LNCaP clone FGC (cell line): ENCODE measurements around the gene REEP2.
A peak's percentile ranks its signal among the peaks of the same experiment; 100 is the strongest.

Experiments
- DNase-seq: peaks from one replicate; pipeline ENCODE4 v3.0.0-alpha.2; 2011; ENCODE audit warnings: low read depth
- H3K4me3 ChIP-seq: 2 replicates; pipeline ENCODE4 v1.5.1; 2011; ENCODE audit warnings: mild to moderate bottlenecking, low read depth, low read length, control low read depth
- TF ChIP-seq, protein P1 (sequence below): IDR thresholded peaks from 2 replicates; pipeline ENCODE4 v1.5.1; 2012; ENCODE audit warnings: mild to moderate bottlenecking; ENCODE audit not compliant: control insufficient read depth, insufficient read depth; ENCODE audit errors: extremely low read depth

REEP2 gene

DNA sequence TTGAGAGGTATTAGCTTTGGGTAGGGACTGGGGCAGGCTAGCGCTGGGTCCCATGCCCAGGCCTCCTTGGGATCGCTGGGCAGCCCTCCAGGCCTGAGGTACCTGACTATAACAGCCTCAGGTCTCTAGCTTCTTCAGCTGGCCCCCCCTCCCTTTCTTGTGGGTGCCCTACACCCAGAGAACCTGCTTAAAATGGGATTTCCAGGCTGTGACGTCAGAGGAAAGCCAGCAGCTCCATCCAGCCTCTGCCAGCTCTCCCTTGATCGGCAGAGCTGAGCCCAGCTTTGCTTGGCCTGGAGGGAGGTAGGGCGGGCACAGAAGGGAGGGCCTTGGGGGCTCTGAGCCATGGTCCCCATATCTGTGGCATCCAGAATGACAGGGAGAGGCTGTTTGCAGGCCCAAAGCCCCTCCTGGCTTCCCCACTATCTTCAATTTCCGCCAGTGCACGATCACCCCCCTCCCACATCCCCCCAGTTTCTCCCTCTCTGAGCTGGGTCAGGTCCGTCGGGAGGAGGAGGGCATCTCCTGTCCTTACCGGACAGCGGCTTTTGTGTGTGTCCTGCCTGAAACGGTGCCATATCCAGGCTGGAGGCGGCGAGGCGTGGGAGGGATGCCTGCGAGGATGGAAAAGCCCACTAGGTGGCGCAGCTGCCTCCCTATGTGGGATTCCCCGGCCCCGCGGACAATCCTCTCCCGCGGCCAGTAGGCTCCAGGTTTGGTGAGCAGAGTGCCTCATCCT lies 10.8 kb downstream of the REEP2 start:
- peak overlapping the region; percentile 10 for H3K4me3 ChIP-seq
- DNase-seq = no peak
- TF ChIP-seq, protein P1, sequence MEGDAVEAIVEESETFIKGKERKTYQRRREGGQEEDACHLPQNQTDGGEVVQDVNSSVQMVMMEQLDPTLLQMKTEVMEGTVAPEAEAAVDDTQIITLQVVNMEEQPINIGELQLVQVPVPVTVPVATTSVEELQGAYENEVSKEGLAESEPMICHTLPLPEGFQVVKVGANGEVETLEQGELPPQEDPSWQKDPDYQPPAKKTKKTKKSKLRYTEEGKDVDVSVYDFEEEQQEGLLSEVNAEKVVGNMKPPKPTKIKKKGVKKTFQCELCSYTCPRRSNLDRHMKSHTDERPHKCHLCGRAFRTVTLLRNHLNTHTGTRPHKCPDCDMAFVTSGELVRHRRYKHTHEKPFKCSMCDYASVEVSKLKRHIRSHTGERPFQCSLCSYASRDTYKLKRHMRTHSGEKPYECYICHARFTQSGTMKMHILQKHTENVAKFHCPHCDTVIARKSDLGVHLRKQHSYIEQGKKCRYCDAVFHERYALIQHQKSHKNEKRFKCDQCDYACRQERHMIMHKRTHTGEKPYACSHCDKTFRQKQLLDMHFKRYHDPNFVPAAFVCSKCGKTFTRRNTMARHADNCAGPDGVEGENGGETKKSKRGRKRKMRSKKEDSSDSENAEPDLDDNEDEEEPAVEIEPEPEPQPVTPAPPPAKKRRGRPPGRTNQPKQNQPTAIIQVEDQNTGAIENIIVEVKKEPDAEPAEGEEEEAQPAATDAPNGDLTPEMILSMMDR = peak; percentile 96

DNA sequence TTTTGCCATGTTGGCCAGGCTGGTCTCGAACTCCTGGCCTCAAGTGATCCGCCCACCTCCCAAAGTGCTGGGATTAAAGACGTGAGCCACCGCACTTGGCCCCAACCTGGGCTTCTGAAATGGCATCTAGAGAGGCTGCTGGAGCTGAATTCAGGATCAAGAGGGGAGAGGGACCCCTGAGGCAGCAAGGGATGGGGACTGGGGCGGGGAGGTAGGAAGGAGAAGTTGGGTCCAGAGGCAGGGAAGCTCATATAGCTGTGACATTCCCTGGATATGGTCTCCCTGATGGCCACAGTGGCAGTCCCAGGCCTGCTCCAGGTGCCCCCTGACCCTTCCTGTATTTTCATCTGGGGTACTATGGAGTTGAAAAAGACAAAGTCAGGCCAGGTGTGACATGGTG lies 12.1 kb downstream of the REEP2 start:
- TF ChIP-seq, protein P1 = no peak
- DNase-seq = no peak
- H3K4me3 ChIP-seq = no peak overlapping the region

DNA sequence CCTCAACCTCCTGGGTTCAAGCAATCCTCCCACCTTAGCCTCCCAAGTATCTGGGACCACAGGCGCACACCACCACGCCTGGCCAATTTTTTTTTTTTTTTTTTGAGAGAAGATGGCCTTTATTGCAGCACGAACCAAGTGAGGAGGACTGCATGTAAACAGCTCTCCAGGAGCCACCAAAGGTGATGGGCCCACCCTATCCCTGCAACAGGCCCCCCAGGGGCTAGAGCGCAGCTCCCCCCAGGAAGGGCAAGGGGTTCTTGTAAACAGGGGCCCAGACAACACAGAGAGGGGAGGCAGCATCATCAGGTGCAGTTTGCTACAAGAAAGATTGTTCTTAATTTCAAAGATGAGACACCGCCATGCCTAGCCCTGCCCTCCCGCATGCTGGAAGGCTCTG lies 13.9 kb downstream of the REEP2 start:
- TF ChIP-seq, protein P1 = no peak
- H3K4me3 ChIP-seq = no peak overlapping the region
- no peak for DNase-seq

DNA sequence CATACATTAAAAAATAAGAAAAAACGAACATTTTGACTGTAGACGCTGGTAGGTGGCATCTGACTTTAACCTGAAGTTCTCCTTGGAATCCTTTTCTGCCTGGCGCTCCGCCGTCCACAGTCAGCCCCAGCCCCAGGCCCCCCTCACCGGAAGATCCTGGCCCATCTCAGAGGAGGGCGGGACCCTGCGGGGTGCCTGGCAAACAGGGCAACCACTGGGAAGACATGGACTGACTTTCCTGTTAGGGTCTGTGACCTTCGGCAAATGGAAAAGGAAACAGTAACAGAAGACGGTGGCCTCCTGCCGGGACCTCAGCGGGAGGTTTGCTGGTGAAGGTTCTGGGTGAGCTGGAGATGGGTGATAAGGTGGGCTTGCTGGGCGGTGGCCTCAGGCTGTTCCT lies 14.7 kb downstream of the REEP2 start:
- DNase-seq = no peak
- TF ChIP-seq, protein P1 = no peak
- H3K4me3 ChIP-seq = no peak overlapping the region

DNA sequence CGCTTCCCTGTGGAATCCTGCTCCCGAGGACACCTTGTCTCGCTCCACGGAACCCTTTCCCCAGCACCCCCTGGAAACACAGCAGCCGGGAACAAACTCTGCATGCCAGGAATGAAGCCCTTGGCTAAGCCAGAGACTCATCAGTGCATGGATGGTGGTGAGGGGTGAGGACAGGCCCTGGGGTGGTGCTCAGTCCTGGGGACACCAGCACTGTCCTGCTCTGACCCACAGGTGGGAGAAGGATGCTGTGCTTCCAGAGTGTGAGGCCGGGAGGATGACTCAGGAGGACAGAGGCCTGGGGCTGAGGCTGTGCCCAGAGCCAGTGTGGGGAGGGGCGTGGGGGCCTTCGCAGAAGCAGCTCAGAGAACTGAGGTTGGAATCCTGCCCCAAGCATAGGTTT lies 15.3 kb downstream of the REEP2 start:
- no peak overlapping the region for H3K4me3 ChIP-seq
- no peak for DNase-seq
- TF ChIP-seq, protein P1 = no peak

DNA sequence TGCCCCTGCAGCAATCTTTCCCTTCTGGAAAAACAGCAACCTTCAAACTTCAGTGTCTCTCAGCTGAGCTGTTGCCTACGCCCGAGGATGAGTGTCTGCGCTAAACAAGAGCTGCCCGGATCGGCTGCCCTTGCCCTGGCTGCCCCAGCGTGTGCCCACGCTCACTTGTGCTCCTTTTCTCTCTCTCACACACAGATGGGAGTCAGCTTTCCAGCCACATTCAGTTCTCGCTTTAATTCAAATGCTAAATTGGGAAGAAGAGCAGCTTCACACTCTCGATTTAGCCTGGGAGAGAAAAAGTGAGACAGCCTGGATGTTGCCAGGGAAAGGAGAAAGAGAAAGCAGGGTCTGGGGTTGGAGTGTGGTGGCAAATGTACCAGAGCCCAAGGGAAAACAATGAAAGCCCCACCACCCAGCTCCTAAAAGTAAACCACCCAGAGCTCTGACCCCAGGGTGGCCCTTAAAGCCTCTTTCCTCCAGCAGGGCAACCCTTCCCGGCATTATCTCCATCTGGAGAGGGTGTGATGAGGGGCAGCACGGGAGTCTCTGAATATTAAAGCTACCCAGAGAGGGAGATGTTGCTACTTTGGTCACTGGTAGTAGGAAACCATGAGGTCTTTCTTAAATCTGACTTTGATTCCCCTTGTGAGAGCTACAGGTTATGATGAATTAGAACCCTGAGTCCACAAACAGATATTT lies 16.5 kb downstream of the REEP2 start:
- no peak for DNase-seq
- no peak overlapping the region for H3K4me3 ChIP-seq
- TF ChIP-seq, protein P1 = no peak
